ENCODE measurements around the gene NOP56.

- TF ChIP-seq CTCF (IDR thresholded peaks at IDR 0.05 in 2 of 3, conservative IDR thresholded peaks at IDR 0.05 in 1 of 3; ENCODE audit: borderline replicate concordance in 1 of 3, insufficient read depth in 1 of 3, low read depth in 2 of 3, low read length in 2 of 3), result no peak
- TF ChIP-seq POLR2A (IDR thresholded peaks at IDR 0.05; ENCODE audit: borderline replicate concordance, extremely low read depth, insufficient read depth, insufficient read length), result no peak
- TF ChIP-seq SP1 (IDR thresholded peaks at IDR 0.05; ENCODE audit: low read depth), result no peak
- TF ChIP-seq MAX (IDR thresholded peaks at IDR 0.05), result no peak
- no peak for TF ChIP-seq ZNF274 (IDR thresholded peaks at IDR 0.05; ENCODE audit: low read depth, low read length)
- no peak for TF ChIP-seq EZH2 (IDR thresholded peaks at IDR 0.05)
- TF ChIP-seq POLR2AphosphoS5 (IDR thresholded peaks at IDR 0.05; ENCODE audit: low read depth, low read length), result no peak
- no peak for TF ChIP-seq ATF3 (IDR thresholded peaks at IDR 0.05)
- TF ChIP-seq SIN3A (IDR thresholded peaks at IDR 0.05; ENCODE audit: low read depth), result no peak
- no peak for TF ChIP-seq EZH2phosphoT487 (IDR thresholded peaks at IDR 0.05; ENCODE audit: borderline replicate concordance)
Observed at GRCh38 chr20:2703716-2704475, 51.5 kb downstream of the NOP56 start.
